PC-9 (cell line): ENCODE data around the gene EXOC3L2. TPM values are rescaled to one million over a fixed set of nuclear protein-coding genes. Genes with fewer than 3 reads are reported as not detected.

Source experiments
- BruUV-seq: library from RNA; stranded (reverse); fragments of 400-500 nt; replicated peaks from 2 replicates; lab custom pipeline; 2021; lab: Mats Ljungman, UMichigan
- CTCF ChIA-PET: fragments of 300-600 bp; sonication (Branson Sonifier 250); formaldehyde crosslinking; loops from one replicate; lab custom pipeline; 2022; ENCODE audit warnings: antibody characterized with exemption; lab: Charles Lee
- POLR2A ChIA-PET: fragments of 300-600 bp; sonication (Branson Sonifier 250); formaldehyde crosslinking; loops from one replicate; lab custom pipeline; 2022; ENCODE audit warnings: antibody characterized with exemption; ENCODE audit not compliant: unreplicated experiment; lab: Charles Lee
- DNase-seq, 2 experiments: peaks; one replicate each; pipeline versions ENCODE4 v3.0.0 to v3.0.0-alpha.2; 2015 to 2022; ENCODE audit warnings: mixed read lengths in 1 of 2
- H2AFZ ChIP-seq: fragments of 200-600 bp; sonication (generic); 2 replicates; pipeline ENCODE4 v1.8.1; 2017; ENCODE audit warnings: antibody characterized with exemption
- H3F3A ChIP-seq: fragments of 200-600 bp; sonication (generic); 2 replicates; pipeline ENCODE4 v1.8.1; 2017; ENCODE audit warnings: antibody characterized with exemption, mild to moderate bottlenecking, low read depth; ENCODE audit not compliant: insufficient read depth
- H3K27ac ChIP-seq: fragments of 200-600 bp; sonication (generic); 2 replicates; pipeline ENCODE4 v1.6.1; 2016; ENCODE audit warnings: mixed run types
- H3K27me3 ChIP-seq: fragments of 200-600 bp; sonication (generic); 2 replicates; pipeline ENCODE4 v1.6.1; 2016; ENCODE audit warnings: low read depth, mixed run types; ENCODE audit not compliant: insufficient read depth
- H3K36me3 ChIP-seq: fragments of 200-600 bp; sonication (generic); 2 replicates; pipeline ENCODE4 v1.6.1; 2016; ENCODE audit warnings: low read depth, mixed run types
- H3K4me1 ChIP-seq: fragments of 200-600 bp; sonication (generic); replicated peaks from 2 replicates; pipeline ENCODE4 v1.6.1; 2016; ENCODE audit warnings: mixed run types; ENCODE audit not compliant: insufficient read depth
- H3K4me2 ChIP-seq: fragments of 200-600 bp; sonication (generic); 2 replicates; pipeline ENCODE4 v1.6.1; 2017; ENCODE audit warnings: mixed run types
- H3K4me3 ChIP-seq: fragments of 200-600 bp; sonication (generic); 2 replicates; pipeline ENCODE4 v1.6.1; 2016; ENCODE audit warnings: mixed run types
- H3K79me2 ChIP-seq: fragments of 200-600 bp; sonication (generic); 2 replicates; pipeline ENCODE4 v1.6.1; 2017; ENCODE audit warnings: low read depth, mixed run types
- H3K9me2 ChIP-seq: fragments of 200-600 bp; sonication (generic); 2 replicates; pipeline ENCODE4 v1.8.1; 2017; ENCODE audit warnings: mild to moderate bottlenecking; ENCODE audit not compliant: insufficient read depth
- H3K9me3 ChIP-seq: fragments of 200-600 bp; sonication (generic); 2 replicates; pipeline ENCODE4 v1.8.1; 2016; ENCODE audit warnings: low read depth; ENCODE audit not compliant: insufficient read depth
- H4K20me1 ChIP-seq: fragments of 200-600 bp; sonication (generic); 2 replicates; pipeline ENCODE4 v1.8.1; 2017; ENCODE audit not compliant: insufficient read depth
- CTCF ChIP-seq: fragments of 200-600 bp; sonication (generic); conservative IDR thresholded peaks from 2 replicates; pipeline ENCODE4 v1.6.1; 2017; ENCODE audit warnings: mixed run types, antibody characterized with exemption, mild to moderate bottlenecking, moderate library complexity
- EZH2 ChIP-seq: fragments of 200-600 bp; sonication (generic); IDR thresholded peaks from 2 replicates; pipeline ENCODE4 v1.8.0; 2017; ENCODE audit warnings: antibody characterized with exemption, low read depth
- intact Hi-C: fragments of 100-400 bp; cut with micrococcal nuclease; formaldehyde crosslinking; loops from one replicate; pipeline ENCODE4 v1.10.0; 2022; ENCODE audit not compliant: unreplicated experiment
- total RNA-seq: library from RNA; stranded (reverse); gene quantifications from 2 replicates; pipeline ENCODE4 v1.2.3, GENCODE V29; 2021

EXOC3L2 gene
- total RNA-seq, 1 experiment from 2014 or later = not detected

- Histone ChIP-seq H2AFZ (no peak overlapping the region), H4K20me1 (no peaks in the 10 kb centered on the region), H3K9me3 (no peaks in the 10 kb centered on the region), H3K9me2 (no peaks in the 10 kb centered on the region), H3F3A (no peaks in the 10 kb centered on the region), H3K36me3 (no peaks in the 10 kb centered on the region), H3K4me2 (no peak overlapping the region), H3K4me1 (no peaks in the 10 kb centered on the region), H3K27me3 (no peaks in the 10 kb centered on the region), H3K4me3 (no peak overlapping the region), H3K79me2 (no peaks in the 10 kb centered on the region), H3K27ac (no peak overlapping the region)
- no peak for TF ChIP-seq CTCF
- TF ChIP-seq EZH2 = no peak
- intact Hi-C loops = no loop called here
- DNase-seq = no peak
- BruUV-seq = no TSS peak
- CTCF ChIA-PET = no interaction called here
- POLR2A ChIA-PET = no interaction called here
These were observed 20.2 kb upstream of the EXOC3L2 start for GRCh38 chr19:45265375-45265774.

DNA sequence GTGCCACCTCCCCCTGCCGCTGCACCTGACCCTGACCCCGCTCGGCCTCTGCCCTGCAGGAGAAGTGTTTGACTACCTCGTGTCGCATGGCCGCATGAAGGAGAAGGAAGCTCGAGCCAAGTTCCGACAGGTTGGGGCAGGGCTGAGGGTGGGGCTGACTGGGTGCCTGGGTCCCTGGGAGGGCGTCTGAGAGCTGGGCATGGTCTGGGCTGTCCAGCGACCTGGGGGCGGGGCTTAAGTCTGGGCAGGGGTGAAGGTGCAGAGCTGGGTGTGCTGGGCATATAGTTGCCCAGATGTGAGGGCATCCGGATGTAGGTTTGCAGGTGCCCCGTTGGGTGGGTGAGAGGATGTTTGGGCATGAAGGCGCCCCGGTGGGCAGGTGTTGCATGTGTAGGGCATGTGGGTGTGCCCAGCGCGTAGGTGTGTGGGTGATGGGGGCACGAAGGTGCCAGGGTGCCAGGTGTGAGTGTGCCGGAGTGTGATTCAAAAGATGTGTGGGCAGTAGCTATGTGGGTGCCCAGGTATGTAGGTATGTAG, 19.6 kb upstream of the EXOC3L2 start:
- Histone ChIP-seq H3K9me2 (no peaks in the 10 kb centered on the region), H3K4me1 (no peaks in the 10 kb centered on the region), H3K27me3 (no peaks in the 10 kb centered on the region), H3K27ac (no peak overlapping the region), H3K4me2 (no peak overlapping the region), H3K9me3 (no peaks in the 10 kb centered on the region), H4K20me1 (no peaks in the 10 kb centered on the region), H3K4me3 (no peak overlapping the region), H2AFZ (no peak overlapping the region), H3K36me3 (no peaks in the 10 kb centered on the region), H3K79me2 (no peaks in the 10 kb centered on the region), H3F3A (no peaks in the 10 kb centered on the region)
- TF ChIP-seq EZH2 = no peak
- no peak for TF ChIP-seq CTCF
- no peak for DNase-seq
- BruUV-seq = no TSS peak
- POLR2A ChIA-PET = interaction anchor here (0.6 kb wide), 1 partner anchor 12 kb away, joined by 6 read pairs; no protein-coding TSS in a partner anchor
- CTCF ChIA-PET = no interaction called here
- intact Hi-C loops = no loop called here

DNA sequence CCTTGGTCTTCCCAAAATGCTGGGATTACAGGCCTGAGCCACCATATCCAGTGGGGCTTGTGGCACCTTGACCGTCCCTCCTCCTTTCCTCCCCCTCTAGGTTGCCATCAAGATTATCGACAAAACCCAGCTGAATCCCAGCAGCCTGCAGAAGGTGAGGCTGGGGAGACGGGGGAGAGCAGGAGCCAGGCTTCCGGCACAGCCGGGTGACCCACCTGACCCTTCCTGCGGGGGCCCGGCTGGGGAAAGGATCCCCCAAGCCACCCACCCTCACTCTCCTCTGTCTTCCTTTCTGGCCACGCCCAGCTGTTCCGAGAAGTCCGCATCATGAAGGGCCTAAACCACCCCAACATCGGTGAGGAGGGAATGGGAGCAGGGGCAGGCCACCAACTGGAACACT, 17.8 kb upstream of the EXOC3L2 start:
- Histone ChIP-seq H2AFZ (no peak overlapping the region), H3F3A (no peaks in the 10 kb centered on the region), H3K4me1 (no peaks in the 10 kb centered on the region), H3K4me2 (no peak overlapping the region), H3K27me3 (no peaks in the 10 kb centered on the region), H3K4me3 (no peak overlapping the region), H3K27ac (no peak overlapping the region), H3K9me2 (no peaks in the 10 kb centered on the region), H4K20me1 (no peaks in the 10 kb centered on the region), H3K9me3 (no peaks in the 10 kb centered on the region), H3K36me3 (no peaks in the 10 kb centered on the region), H3K79me2 (no peaks in the 10 kb centered on the region)
- intact Hi-C loops = no loop called here
- TF ChIP-seq EZH2 (no peak), CTCF (no peak)
- BruUV-seq = no TSS peak
- no peak for DNase-seq
- ChIA-PET CTCF (no interaction called here), POLR2A (no interaction called here)
